T follicular helper cell (primary cell): ENCODE results near the gene HOMER2.

Source experiments
- DNase-seq: peaks from one replicate; pipeline ENCODE4 v3.0.0-alpha.2; 2020; ENCODE audit warnings: low read depth

Gene HOMER2

DNA sequence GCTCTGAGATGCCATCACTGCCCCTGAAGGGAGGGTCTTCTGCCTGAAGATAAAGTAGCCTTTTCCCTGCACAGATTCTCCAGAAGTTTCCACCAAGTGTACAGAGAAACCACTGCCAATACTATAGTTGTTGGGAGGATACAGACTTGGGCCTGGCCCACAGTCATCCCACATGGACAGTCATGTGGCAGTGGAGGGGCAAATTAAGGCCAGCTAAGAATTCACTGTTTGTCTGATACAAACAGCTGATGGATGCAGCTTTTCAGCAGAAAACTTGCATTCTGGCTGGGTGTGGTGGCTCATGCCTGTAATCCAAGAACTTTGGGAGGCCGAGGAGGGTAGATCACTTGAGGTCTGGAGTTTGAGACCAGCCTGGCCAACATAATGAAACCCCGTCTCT, 22.1 kb downstream of the HOMER2 start:
- DNase-seq = no peak

DNA sequence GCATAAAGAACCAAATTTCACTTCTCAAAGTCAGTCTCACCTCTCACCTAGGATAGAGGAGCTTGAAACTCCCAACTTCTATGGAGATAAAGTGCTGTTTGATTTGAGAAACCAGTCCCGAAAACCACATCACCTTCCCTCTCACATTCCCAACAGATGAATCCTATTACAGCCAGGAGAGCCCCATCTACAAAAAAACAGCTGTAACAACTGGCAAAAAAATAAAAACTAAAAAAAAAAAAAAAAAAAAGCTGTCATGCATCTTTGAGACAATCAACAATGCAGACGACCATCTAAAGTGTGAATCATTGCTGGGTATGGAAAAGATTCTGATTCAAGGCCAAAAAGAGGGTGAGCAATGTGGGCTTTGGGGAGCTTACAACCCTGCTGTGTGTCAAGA, 23.8 kb downstream of the HOMER2 start:
- DNase-seq = no peak

DNA sequence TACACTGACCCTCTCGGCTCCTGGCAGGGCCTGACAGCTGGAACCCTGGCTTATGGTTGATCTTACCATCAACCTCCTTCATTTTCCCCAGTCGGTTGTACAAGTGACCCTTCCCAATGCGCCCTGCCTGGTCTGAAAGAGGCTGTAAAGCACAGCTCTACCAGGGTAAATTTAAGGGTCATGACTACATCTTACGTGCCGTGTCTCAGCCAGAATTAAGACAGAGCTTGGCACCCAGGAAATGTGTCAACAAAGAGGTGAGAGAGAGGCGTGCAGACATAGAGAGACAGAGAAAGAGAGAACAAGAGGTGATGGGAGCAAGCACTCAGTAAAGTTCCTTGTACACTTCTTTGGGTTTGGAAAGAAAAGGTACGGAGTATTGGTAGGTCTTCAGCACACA, 28.8 kb downstream of the HOMER2 start:
- DNase-seq = no peak

DNA sequence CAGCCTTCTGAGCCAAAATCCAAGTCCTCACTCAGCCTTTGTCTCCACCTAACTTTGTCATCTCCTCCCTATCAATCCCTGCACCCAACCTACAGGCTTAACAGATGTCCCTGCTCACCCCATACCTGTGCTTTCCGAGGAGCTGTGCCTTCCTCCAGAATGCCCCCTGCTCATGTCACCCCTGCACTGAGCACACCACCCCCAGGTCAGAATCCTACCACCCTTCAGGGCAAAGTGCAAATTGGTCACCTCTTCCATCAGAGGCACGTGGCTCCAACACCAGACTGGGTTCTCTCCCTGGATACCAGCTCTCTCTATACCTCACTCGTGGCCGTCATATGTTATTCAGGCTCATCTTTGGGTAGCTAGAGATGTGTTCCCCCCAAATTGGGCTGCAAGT, 29.8 kb downstream of the HOMER2 start:
- no peak for DNase-seq

DNA sequence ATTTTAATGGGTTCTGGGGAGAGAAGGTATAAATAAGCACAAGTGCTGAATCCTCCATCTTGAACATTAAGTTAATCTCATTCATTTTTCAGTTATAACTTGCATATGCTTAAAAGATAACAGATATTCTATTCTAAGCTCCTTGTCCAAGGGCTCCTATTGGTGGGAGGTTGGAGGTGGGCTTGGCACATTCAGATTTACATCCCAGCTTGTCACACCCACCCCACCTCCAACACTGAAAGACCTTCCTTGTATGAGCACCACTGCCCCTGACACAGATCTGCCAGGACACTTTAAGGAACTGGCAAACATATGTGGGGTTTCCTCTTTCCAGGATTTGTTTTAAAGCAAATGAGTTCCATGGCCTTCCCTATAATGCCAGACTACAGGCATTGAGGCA, 30.6 kb downstream of the HOMER2 start:
- DNase-seq = no peak

DNA sequence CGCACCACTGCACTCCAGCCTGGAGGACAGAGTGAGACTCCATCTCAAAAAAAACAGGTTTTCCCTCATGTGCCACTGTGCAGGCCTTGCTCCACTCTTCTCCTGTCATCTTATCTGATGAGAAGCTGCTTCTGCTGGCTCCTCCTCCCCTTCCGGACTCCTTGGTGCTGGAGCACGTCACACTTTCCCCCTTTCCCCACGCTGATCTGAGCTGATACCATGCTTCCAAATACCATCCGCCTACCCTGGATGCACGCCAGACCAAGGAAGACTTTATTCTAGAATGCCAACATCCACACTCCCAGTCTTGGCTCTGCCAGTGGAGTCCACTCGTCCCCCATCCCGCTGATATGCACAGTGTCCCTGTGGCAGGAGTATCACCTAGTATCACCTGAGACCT, 31.3 kb downstream of the HOMER2 start:
- DNase-seq = no peak

DNA sequence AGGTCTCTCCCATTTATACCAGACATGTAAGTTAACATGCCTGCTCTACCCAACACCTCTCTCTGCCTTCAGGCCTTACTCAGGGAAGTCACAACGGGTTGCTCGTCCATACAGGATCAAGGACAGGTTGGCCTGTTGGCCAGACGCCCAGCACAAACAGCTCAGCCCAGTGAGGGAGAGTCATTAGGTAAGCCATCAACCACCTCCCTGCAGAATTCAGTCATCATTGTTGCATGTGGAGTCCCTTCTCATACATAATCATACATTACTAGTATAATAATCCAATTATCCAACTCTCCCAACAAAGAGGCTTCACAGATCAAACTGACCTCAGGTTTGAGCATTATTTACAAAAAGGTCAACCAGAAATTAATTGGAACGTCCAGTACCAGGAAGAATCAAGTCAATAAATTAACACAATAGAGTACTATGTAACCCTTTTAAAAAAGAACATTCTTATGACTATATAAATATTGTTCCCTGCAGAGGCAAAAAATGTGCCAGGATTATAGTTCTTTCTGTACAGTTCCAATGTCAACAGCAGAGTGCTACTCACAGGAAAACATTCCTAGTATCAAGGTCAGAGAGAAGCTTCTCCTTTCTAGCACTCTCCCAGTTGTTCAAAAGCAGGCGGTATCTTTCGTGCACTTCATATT, 33.2 kb downstream of the HOMER2 start:
- DNase-seq = no peak

DNA sequence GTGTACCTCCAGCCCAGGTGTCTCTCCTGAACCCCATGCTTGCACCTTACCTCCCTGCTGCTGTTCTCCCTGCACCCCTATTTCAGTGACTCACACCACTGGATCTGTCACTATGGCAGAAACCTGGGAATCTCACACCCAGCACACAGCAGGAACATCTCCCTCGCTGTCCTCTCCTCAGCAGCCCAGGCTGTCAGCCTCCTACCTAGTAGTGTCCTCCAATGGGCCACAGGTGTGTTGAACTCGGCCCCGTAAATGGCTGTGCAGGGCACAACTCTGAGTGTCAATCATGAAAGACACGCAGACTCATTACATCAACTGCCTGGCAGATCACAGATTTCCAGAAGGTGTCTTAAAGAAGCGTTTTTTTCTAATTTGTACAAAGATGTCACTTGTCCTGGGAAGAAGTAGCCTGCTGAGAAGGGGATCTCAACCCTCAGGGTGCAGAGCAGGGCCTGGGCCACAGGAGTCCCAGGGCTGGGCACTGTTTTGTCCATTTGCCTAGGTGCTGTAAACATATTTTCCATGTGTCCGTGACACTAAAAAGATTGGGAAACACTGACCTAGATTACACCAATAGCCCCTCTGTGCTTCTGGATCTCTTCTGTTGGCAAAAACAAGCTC, 33.8 kb downstream of the HOMER2 start:
- DNase-seq = no peak

DNA sequence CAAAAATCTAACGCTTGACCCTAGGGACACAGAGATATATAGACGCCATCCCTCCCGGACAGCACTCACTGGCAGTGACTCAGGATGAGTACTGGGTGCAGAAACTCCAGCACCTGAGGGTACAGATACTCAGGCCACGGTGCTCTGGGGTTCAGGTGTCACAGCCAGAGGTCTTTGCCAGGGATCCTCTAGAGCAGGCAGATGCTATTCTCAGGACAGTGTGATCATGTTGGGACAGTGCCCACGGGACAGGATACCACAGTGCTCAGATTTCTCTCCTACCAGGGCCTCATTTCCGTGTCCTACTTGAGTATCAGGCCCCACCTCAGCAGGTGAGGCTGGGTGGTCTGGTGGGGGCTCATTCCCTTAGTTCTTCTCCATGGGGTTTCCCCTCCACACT, 34.4 kb downstream of the HOMER2 start:
- DNase-seq = no peak

DNA sequence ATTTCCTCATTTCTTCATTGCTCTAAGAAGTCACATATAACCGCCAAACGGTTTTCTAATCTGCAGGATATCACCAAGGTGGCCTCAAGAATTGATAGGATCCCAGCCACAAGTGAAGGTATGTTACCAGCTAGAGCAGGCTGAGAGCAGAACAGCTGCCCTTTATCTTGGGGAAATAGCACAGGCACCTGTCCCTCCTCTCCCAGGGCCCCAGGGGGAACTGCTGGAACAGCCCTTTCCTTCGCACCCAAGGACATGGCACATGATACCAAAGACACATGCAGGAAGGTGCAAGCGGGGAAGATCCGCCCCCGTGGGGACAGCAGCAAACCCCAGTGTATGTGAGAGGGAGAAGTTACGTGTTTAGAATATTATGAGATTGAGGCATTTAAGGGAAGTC, 35.3 kb downstream of the HOMER2 start:
- no peak for DNase-seq

DNA sequence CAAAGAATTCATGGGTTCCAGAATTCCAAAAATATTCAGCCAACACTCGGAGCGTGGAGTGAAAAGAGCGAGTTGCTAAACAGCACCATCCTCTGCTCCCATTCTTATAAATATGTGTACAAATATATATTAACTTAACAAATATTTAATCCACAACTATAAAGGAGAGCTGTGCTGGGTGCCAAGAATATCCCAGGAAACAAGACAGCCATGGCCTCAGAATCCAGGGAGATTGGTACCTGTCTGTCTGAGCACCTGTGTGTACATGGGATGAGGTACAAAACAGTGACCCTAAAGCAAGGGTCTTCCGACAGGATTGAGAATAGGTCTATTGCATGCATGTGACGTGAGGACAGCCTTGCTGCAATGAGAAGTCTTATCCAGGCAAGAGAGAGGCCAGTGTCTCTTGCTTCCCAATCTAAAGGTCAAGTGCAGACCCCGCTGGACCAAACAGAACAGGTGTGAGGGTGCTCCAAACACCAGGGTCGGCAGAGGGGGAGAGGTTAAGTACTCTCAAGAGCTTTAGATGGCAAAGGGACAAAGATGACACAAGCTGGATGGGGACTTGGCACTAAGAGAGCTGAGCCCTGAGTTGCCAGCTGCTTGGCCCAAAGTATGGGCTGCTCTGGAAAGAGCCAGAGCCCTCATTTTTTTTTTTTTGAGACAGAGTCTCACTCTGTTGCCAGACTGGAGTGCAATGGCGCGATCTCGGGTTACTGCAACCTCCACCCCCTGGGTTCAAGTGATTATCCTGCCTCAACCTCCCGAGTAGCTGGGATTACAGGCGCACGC, 36.2 kb downstream of the HOMER2 start:
- no peak for DNase-seq

DNA sequence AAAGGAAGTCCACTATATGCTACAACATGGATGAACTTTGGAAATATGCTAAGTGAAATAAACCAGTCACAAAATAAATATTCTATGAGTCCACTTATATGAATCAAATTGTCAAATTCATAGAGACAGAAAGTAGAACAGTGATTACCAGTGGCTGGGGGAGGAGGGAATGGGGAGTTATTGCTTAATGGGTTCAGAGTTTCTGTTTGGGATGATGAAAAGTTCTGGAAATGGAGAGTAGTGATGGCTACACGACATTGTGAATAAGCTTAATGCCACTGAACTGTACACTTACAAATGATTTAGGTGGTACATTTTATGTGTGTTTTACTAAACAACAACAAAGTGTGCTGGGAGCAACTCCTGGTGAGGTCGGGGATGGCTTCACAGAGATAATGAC, 38.1 kb downstream of the HOMER2 start:
- no peak for DNase-seq

DNA sequence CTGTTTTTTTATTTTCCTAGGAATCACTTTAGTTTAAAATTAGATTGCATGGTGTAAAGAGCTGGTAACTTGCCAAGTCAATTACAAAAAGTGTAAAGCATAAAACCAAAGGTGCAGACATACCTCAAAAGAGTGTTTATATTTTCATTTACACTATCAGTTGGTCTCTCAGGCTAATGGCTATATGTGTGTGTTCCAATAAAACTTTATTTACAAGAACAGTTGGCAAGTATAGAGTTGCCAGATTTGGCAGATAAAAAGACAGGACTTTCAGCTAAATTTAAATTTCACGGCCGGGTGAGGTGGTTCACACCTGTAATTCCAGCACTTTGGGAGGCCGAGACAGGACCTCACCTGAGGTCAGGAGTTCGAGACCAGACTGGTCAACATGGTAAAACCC, 41.1 kb downstream of the HOMER2 start:
- DNase-seq = no peak

DNA sequence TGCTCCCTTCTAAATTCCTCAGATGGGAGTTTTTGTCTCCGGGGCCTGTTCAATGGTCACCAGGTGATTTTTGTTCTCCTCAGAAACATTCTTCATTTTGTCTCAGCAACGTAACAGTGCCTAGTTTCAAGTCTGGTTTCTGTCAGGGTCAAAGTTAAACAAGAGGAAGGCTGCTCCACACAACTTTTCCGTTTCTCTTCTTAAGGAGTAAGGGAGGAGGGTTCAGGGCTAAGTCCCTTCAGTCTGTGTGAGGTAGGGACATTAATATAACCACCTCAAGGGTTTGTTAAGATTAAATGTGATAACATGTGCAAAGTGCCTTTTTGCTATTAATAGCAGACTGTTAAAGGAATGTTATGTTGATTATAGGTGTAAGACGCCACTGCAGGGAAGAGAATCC, 41.8 kb downstream of the HOMER2 start:
- DNase-seq = no peak

DNA sequence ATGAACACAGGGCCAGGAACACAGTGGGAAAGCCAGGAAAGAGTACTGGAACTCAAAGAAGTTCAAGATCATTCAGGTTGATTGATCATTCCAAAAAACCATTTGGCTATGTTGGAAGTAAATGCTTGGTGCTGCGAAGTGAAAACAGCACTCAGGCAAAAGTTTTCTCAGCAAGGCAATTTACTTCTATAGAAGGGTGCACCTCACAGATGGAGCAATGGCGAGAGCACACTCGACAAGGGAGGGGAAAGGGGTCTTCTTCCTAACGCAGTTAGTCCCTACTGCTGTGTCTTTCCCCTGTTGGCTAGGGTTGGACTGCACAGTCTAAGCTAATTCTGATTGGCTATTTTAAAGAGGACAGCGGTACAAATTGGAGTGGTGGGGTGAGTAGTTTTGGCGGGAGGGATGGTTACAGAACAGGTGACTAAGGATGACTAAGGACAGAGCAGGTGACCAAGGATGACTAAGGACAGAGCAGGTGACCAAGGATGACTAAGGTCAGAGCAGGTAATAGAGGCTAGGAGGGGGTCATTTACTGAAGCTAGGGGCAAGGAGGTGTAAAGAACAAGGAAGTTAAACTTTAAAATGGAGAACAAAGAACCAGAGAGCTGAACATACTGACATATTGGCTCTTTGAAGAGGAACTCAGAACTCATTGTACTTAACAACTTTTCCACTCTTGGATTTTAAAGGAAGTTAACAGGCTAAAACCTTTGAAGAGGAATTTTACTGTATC, 43.3 kb downstream of the HOMER2 start:
- no peak for DNase-seq

DNA sequence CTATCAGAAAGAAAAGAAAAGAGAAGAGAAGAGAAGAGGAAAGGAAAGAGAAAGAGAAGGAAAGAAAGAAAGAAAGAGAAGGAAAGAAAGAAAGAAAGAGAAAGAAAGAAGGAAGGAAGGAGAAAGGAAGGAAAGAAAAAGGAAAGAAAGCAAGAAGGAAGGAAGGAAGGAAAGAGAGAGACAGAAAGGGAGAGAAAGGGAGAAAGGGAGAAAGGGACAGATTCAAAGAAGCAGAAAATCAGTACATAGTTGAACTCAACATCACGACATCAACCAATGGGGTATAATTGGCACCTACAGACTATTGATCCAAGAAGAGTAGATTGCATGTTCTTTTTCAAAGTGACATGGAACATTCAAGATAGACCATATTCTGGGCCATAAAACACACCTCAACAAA, 45.2 kb downstream of the HOMER2 start:
- DNase-seq = no peak

DNA sequence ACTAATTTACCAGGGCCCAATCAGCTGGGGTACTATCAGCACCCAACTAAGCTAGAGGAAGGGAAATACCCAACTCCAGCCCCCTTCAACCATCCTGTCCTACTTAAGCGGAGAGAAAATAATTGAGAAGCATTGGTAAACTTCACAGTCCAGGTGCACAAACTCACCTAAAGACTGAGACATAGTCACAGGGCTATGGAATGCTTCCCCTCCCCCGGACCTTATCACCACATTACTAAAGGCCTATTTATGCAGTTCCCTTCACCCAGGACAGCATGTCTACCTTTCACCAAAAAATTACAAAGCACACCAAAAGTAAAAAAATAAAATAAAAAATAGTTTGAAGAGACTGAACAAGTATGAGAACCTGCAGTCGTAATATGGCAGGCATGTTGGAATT, 47.9 kb downstream of the HOMER2 start:
- no peak for DNase-seq

DNA sequence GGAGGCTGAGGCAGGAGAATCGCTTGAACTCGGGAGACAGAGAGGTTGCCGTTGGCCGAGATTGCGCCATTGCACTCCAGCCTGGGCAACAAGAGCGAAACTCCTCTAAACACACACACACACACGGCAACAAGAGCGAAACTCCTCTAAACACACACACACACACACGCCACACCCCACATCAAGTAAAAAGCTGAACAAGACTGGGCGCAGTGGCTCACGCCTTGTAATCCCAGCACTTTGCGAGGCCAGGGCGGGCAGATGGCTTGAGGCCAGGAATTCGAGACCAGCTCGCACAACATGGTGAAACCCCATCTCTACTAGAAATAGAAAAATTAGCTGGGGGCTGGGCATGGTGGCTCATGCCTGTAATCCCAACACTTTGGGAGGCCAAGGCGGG, 49.0 kb downstream of the HOMER2 start:
- DNase-seq = no peak

DNA sequence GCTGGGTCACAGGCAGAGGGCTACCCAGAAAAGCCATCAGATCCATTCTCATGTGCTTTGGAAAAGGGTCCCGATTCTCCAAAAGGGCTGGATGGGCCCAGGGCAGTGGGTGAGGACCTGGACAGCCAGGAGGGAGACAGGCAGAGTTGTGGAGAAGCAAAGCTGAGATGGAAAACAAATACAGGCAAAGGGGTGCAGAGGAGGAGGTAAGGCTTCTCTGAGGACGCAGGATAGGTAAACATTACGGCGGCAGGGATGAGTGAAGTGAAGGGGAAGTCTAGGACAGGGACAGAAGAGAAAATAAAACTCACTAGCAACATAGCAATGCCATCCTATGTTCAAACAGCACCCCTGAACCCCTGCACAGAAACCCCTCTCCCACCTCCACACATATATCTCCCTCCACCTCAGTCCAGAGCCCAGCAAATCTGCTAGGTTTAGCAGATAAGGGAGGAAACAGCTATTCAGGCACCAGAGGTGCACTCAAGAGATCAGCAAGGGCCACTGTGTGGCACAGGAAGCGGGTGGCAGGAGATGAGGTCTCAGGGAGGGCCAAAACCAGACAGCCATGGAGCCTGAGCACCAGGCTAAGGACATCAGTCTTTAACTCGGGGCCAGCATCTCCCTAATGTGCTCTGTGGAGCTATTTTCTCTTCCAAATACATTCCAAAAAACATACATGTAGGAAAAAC, 51.3 kb downstream of the HOMER2 start:
- no peak for DNase-seq

DNA sequence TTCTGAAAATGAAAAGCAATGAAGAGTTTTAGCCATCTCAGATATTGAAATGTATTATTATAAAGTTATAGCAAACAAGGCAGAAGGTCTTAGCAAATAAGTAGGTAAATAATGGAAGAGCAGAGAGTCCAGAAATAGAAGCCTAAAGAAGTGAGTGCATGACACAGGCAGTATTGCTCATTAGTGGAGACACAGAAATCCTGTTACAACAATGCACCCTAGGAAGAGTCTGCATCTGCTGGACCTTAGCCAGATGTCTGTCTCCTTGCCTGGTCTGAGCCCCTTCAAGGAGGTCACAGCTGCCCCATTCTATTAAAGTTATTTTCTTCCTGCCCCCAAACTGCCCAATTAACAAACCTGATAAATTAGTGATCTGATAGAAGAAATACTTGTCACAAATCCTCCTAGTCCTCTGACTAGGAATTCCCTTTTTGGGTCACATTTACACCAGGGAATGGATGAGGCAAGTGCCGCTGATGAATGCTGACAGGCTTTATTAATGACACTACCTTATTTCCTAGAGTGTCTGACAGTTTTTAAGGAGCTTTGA, 51.9 kb downstream of the HOMER2 start:
- DNase-seq = no peak

DNA sequence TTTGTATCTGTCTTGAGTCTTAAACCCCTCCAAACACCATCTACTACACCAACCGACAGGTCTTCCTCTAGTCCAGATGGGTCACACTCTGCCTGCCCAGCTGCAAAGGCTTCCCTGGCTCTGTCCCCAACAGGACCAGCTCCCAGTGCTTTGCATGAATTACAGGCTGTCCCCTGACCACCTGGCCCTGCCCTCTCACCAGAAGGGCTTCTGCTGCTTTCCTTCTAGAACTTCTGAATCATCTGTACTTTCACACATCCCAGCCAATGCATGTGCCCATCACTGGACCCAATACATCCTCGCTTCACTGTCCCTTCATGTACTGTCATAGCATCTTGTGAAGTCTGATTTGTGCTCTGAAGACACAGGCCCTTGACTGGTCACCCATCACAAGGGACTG, 53.6 kb downstream of the HOMER2 start:
- no peak for DNase-seq

DNA sequence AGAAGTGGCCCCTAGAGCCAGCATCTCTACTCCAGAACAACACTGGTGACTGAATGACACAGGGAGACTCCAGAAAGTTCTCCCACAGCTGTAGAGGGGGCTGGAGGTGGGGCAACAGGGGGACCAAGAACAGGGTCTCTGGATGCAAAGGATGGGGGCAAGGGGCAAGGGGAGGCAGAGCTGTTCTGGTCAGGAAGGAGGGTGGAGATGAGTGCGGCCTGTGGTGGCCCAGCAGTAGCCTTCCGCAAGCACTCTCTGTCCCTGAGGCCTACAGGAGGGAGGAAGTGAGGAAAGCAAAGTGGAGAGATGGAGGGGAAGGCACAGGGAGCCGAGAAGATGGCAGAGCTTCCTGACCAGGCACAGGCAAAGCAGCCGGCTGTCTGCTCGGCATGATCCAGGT, 56.5 kb downstream of the HOMER2 start:
- no peak for DNase-seq
